ENCODE results near the gene MMP25. TPM values are rescaled to one million over a fixed set of nuclear protein-coding genes. Genes with fewer than 3 reads are reported as not detected.
A peak's percentile ranks its signal among the peaks of the same experiment; 100 is the strongest.

MMP25 gene
- total and polyA plus RNA-seq, 11 donors, result 0.32 to 3.0 (median 0.93) TPM

- Histone ChIP-seq H3K27ac (peak overlapping the region; percentile 61 to 91 (median 78)), H3K9me3 (no peaks in the 10 kb centered on the region), H3K27me3 (no peaks in the 10 kb centered on the region), H3K4me1 (peaks cover 9 to 49% (median 27%) of the 10 kb centered on the region in 12 donors), H3K36me3 (no peaks in the 10 kb centered on the region), H3K4me3 (peak overlapping the region in 7 of 12 donors; percentile 2 to 47 (median 7))
- no peak for DNase-seq
- intact Hi-C loops (cut with DNase I), result loop anchor here in 3 of 10 donors (5.0 kb wide), 2 partner anchors 34 to 44 kb away; partner anchors contain the start of gene IL32 (in 2 of the 3)
- TF ChIP-seq, protein P1, sequence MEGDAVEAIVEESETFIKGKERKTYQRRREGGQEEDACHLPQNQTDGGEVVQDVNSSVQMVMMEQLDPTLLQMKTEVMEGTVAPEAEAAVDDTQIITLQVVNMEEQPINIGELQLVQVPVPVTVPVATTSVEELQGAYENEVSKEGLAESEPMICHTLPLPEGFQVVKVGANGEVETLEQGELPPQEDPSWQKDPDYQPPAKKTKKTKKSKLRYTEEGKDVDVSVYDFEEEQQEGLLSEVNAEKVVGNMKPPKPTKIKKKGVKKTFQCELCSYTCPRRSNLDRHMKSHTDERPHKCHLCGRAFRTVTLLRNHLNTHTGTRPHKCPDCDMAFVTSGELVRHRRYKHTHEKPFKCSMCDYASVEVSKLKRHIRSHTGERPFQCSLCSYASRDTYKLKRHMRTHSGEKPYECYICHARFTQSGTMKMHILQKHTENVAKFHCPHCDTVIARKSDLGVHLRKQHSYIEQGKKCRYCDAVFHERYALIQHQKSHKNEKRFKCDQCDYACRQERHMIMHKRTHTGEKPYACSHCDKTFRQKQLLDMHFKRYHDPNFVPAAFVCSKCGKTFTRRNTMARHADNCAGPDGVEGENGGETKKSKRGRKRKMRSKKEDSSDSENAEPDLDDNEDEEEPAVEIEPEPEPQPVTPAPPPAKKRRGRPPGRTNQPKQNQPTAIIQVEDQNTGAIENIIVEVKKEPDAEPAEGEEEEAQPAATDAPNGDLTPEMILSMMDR (IDR thresholded peaks at IDR 0.05), result peak; percentile 17 to 62 (median 51)
- no peak for TF ChIP-seq POLR2A (IDR thresholded peaks at IDR 0.05)
- no peak for ATAC-seq
- WGBS, 4 donors, result 54 to 68% (median 62%) methylated on average over 28 to 29 of the region's 29 CpGs
These were observed 54.9 kb downstream of the MMP25 start for GRCh38 chr16:3101018-3101840.

DNA sequence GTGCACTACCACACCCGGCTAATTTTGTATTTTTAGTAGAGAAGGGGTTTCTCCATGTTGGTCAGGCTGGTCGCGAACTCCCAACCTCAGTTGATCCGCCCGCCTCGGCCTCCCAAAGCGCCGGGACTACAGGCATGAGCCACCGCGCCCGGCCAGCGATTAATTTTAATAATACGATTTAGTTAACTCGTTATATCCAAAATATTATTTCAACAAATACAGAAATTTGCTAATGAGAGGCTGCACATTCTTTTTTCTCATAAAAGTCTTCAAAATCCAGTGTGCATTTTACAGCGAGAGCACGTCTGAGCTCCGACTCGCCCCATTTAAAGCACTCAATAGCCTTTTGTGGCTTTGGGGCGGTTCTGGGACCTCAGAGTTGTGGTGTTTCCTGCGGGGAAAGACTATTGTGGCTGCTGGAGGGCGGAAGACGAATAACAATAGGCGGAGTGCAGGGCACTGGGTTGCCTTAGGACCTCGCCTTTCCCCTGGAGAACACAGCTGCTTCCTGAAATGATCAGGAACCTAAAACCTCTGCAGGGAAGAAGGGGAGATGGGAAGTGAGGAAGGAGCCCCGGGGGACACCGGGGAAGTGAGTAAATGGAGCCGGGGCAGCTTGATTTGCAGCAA, 55.6 kb downstream of the MMP25 start:
- WGBS, 4 donors, result 37 to 56% (median 46%) methylated on average over 27 of the region's 27 CpGs
- intact Hi-C loops (cut with DNase I), result loop anchor here in 3 of 10 donors (5.0 kb wide), 2 partner anchors 35 to 45 kb away; partner anchors contain the start of gene IL32 (in 2 of the 3)
- no peaks in the 10 kb centered on the region for H3K27me3 ChIP-seq

GRCh38 chr16:3106205-3106928, 60.0 kb downstream of the MMP25 start:
- Histone ChIP-seq H3K4me1 (peaks cover 4 to 33% (median 16%) of the 10 kb centered on the region in 12 donors), H3K9me3 (no peaks in the 10 kb centered on the region), H3K36me3 (no peaks in the 10 kb centered on the region), H3K4me3 (peak overlapping the region; percentile 48 to 79 (median 67)), H3K27ac (peak overlapping the region; percentile 73 to 93 (median 86)), H3K27me3 (no peaks in the 10 kb centered on the region)
- WGBS, 4 donors, result 1% methylated on average over 31 to 74 of the region's 74 CpGs
- intact Hi-C loops (cut with DNase I), result loop anchor here in 2 of 10 donors (2.0 kb wide), 2 partner anchors 18 to 22 kb away; no protein-coding TSS in a partner anchor
- peak; percentile 91 to 94 (median 92) for DNase-seq
- TF ChIP-seq POLR2A (IDR thresholded peaks at IDR 0.05), result peak in 1 of 2 donors; percentile 46
- TF ChIP-seq, protein P1 (IDR thresholded peaks at IDR 0.05), result peak in 1 of 12 donors; percentile 14
- peak; percentile 86 to 97 (median 95) for ATAC-seq

More for the DNA sequence above, 55.6 kb downstream of the MMP25 start:
- ATAC-seq, result peak; percentile 9 to 76 (median 33)
- Histone ChIP-seq H3K27ac (peak overlapping the region; percentile 66 to 91 (median 78)), H3K36me3 (no peaks in the 10 kb centered on the region), H3K4me3 (peak overlapping the region in 8 of 12 donors; percentile 3 to 47 (median 14)), H3K9me3 (no peaks in the 10 kb centered on the region), H3K4me1 (peaks cover 9 to 53% (median 31%) of the 10 kb centered on the region in 12 donors)
- peak in 4 of 5 donors; percentile 62 to 74 (median 72) for DNase-seq
- no peak for TF ChIP-seq POLR2A (IDR thresholded peaks at IDR 0.05)
- TF ChIP-seq, protein P1 (IDR thresholded peaks at IDR 0.05), result no peak

Other genes with a start within 250 kb of the MMP25 start
- not detected for gene PRSS41, start 248.1 kb upstream of the MMP25 start, total RNA-seq
- gene PRSS41, start 248.1 kb upstream of the MMP25 start, polyA plus RNA-seq, result not detected
- gene PRSS21, start 229.3 kb upstream of the MMP25 start, total RNA-seq, result not detected
- gene PRSS21, start 229.3 kb upstream of the MMP25 start, polyA plus RNA-seq, result not detected
- 1 to 10 TPM in 1 of 9 donors, under 1 TPM in 1, not detected in 7; 0.50 to 3.0 TPM for gene ZG16B, start 216.3 kb upstream of the MMP25 start, total RNA-seq
- not detected for gene ZG16B, start 216.3 kb upstream of the MMP25 start, polyA plus RNA-seq
- gene PRSS22, start 188.4 kb upstream of the MMP25 start, total RNA-seq, result not detected
- not detected for gene PRSS22, start 188.4 kb upstream of the MMP25 start, polyA plus RNA-seq
- 10 to 100 TPM; 20.1 to 64.1 (median 22.6) TPM for gene FLYWCH2, start 163.3 kb upstream of the MMP25 start, total RNA-seq
- 10 to 100 TPM; 35.3 to 53.4 TPM for gene FLYWCH2, start 163.3 kb upstream of the MMP25 start, polyA plus RNA-seq
- gene FLYWCH1, start 134.6 kb upstream of the MMP25 start, total RNA-seq, result 10 to 100 TPM; 26.3 to 48.4 (median 34.2) TPM
- 10 to 100 TPM; 28.3 to 29.1 TPM for gene FLYWCH1, start 134.6 kb upstream of the MMP25 start, polyA plus RNA-seq
- gene KREMEN2, start 82.3 kb upstream of the MMP25 start, total RNA-seq, result under 1 TPM in 1 of 9 donors, not detected in 8; 0.27 TPM
- not detected for gene KREMEN2, start 82.3 kb upstream of the MMP25 start, polyA plus RNA-seq
- gene PAQR4, start 77.2 kb upstream of the MMP25 start, total RNA-seq, result 10 to 100 TPM in 1 of 9 donors, 1 to 10 TPM in 8; 6.9 to 16.3 (median 9.0) TPM
- 10 to 100 TPM in 1 of 2 donors, 1 to 10 TPM in 1; 8.1 to 15.2 TPM for gene PAQR4, start 77.2 kb upstream of the MMP25 start, polyA plus RNA-seq
- gene PKMYT1, start 66.1 kb upstream of the MMP25 start, total RNA-seq, result 10 to 100 TPM in 1 of 9 donors, 1 to 10 TPM in 4, under 1 TPM in 4; 0.72 to 11.9 (median 1.2) TPM
- gene PKMYT1, start 66.1 kb upstream of the MMP25 start, polyA plus RNA-seq, result 1 to 10 TPM; 1.3 to 2.5 TPM
- gene CLDN9, start 33.6 kb upstream of the MMP25 start, total RNA-seq, result 1 to 10 TPM in 2 of 9 donors, under 1 TPM in 7; 0.13 to 2.0 (median 0.75) TPM
- gene CLDN9, start 33.6 kb upstream of the MMP25 start, polyA plus RNA-seq, result 1 to 10 TPM in 1 of 2 donors, under 1 TPM in 1; 0.62 to 1.7 TPM
- gene CLDN6, start 28.4 kb upstream of the MMP25 start, total RNA-seq, result not detected
- gene CLDN6, start 28.4 kb upstream of the MMP25 start, polyA plus RNA-seq, result under 1 TPM in 1 of 2 donors, not detected in 1; 0.04 TPM
- gene TNFRSF12A, start 26.2 kb upstream of the MMP25 start, total RNA-seq, result 100 to 1,000 TPM in 3 of 9 donors, 10 to 100 TPM in 6; 27.8 to 289 (median 92.4) TPM
- 100 to 1,000 TPM; 260 to 824 TPM for gene TNFRSF12A, start 26.2 kb upstream of the MMP25 start, polyA plus RNA-seq
- gene HCFC1R1, start 22.6 kb upstream of the MMP25 start, total RNA-seq, result 10 to 100 TPM; 32.8 to 66.7 (median 50.5) TPM
- 100 to 1,000 TPM in 1 of 2 donors, 10 to 100 TPM in 1; 54.6 to 189 TPM for gene HCFC1R1, start 22.6 kb upstream of the MMP25 start, polyA plus RNA-seq
- gene THOC6, start 22.5 kb upstream of the MMP25 start, total RNA-seq, result 10 to 100 TPM in 4 of 9 donors, 1 to 10 TPM in 5; 6.9 to 14.0 (median 9.4) TPM
- gene THOC6, start 22.5 kb upstream of the MMP25 start, polyA plus RNA-seq, result 10 to 100 TPM; 15.4 to 23.0 TPM
- not detected for gene BICDL2, start 9.6 kb upstream of the MMP25 start, total RNA-seq
- under 1 TPM in 1 of 2 donors, not detected in 1; 0.07 TPM for gene BICDL2, start 9.6 kb upstream of the MMP25 start, polyA plus RNA-seq
- gene IL32, start 19.1 kb downstream of the MMP25 start, total RNA-seq, result 100 to 1,000 TPM in 1 of 9 donors, 10 to 100 TPM in 8; 20.6 to 241 (median 48.9) TPM
- gene IL32, start 19.1 kb downstream of the MMP25 start, polyA plus RNA-seq, result 10 to 100 TPM; 60.2 to 63.4 TPM
- not detected for gene ZSCAN10, start 52.7 kb downstream of the MMP25 start, total RNA-seq
- not detected for gene ZSCAN10, start 52.7 kb downstream of the MMP25 start, polyA plus RNA-seq
- 10 to 100 TPM in 2 of 9 donors, 1 to 10 TPM in 7; 7.4 to 19.8 (median 8.1) TPM for gene ZNF205, start 66.0 kb downstream of the MMP25 start, total RNA-seq
- 10 to 100 TPM; 13.9 to 17.0 TPM for gene ZNF205, start 66.0 kb downstream of the MMP25 start, polyA plus RNA-seq
- 10 to 100 TPM in 2 of 9 donors, 1 to 10 TPM in 7; 6.7 to 14.3 (median 8.2) TPM for gene ZNF213, start 88.5 kb downstream of the MMP25 start, total RNA-seq
- 10 to 100 TPM in 1 of 2 donors, 1 to 10 TPM in 1; 8.7 to 14.2 TPM for gene ZNF213, start 88.5 kb downstream of the MMP25 start, polyA plus RNA-seq
- gene OR1F1, start 141.6 kb downstream of the MMP25 start, total RNA-seq, result not detected
- gene OR1F1, start 141.6 kb downstream of the MMP25 start, polyA plus RNA-seq, result not detected
- gene ZNF200, start 188.6 kb downstream of the MMP25 start, total RNA-seq, result 1 to 10 TPM; 4.8 to 8.7 (median 6.5) TPM
- 1 to 10 TPM; 2.7 to 4.7 TPM for gene ZNF200, start 188.6 kb downstream of the MMP25 start, polyA plus RNA-seq
- gene MEFV, start 210.1 kb downstream of the MMP25 start, total RNA-seq, result 1 to 10 TPM in 4 of 9 donors, under 1 TPM in 5; 0.39 to 4.3 (median 0.91) TPM
- gene MEFV, start 210.1 kb downstream of the MMP25 start, polyA plus RNA-seq, result under 1 TPM; 0.23 to 0.33 TPM
- gene ZNF263, start 236.9 kb downstream of the MMP25 start, total RNA-seq, result 10 to 100 TPM in 4 of 9 donors, 1 to 10 TPM in 5; 6.4 to 18.7 (median 9.6) TPM
- 10 to 100 TPM in 1 of 2 donors, 1 to 10 TPM in 1; 5.3 to 16.6 TPM for gene ZNF263, start 236.9 kb downstream of the MMP25 start, polyA plus RNA-seq